HG03342 (cell line): Measurements from ENCODE around the gene NCK2.

Source experiments
- ATAC-seq: cut with Tn5 transposase; IDR thresholded peaks from one replicate; pipeline ENCODE4 v1.9.1; 2021; ENCODE audit warnings: mild to moderate bottlenecking, moderate library complexity; ENCODE audit not compliant: unreplicated experiment

NCK2 gene

GRCh38 chr2:105774781-105775337, 30.1 kb downstream of the NCK2 start:
- no peak for ATAC-seq

- peak; percentile 69 for ATAC-seq
These were observed 31.3 kb downstream of the NCK2 start for GRCh38 chr2:105775809-105776559.

GRCh38 chr2:105776560-105776928, 31.8 kb downstream of the NCK2 start:
- no peak for ATAC-seq

GRCh38 chr2:105777031-105777482, 32.3 kb downstream of the NCK2 start:
- no peak for ATAC-seq

GRCh38 chr2:105777506-105778055, 32.9 kb downstream of the NCK2 start:
- no peak for ATAC-seq

- ATAC-seq = no peak
These were observed 33.4 kb downstream of the NCK2 start for GRCh38 chr2:105778080-105778607.

GRCh38 chr2:105779394-105779793, 34.7 kb downstream of the NCK2 start:
- no peak for ATAC-seq

GRCh38 chr2:105780606-105781005, 35.9 kb downstream of the NCK2 start:
- no peak for ATAC-seq

- ATAC-seq = no peak
These were observed 36.7 kb downstream of the NCK2 start for GRCh38 chr2:105781274-105781978.

GRCh38 chr2:105782123-105782522, 37.4 kb downstream of the NCK2 start:
- no peak for ATAC-seq

GRCh38 chr2:105782646-105783045, 37.9 kb downstream of the NCK2 start:
- ATAC-seq = no peak

- no peak for ATAC-seq
These were observed 38.5 kb downstream of the NCK2 start for GRCh38 chr2:105783151-105783738.

- no peak for ATAC-seq
These were observed 39.3 kb downstream of the NCK2 start for GRCh38 chr2:105783972-105784371.

GRCh38 chr2:105784589-105784988, 39.9 kb downstream of the NCK2 start:
- ATAC-seq = no peak

- no peak for ATAC-seq
These were observed 40.6 kb downstream of the NCK2 start for GRCh38 chr2:105785095-105785847.

GRCh38 chr2:105786231-105787230, 41.8 kb downstream of the NCK2 start:
- no peak for ATAC-seq

GRCh38 chr2:105787376-105788318, 42.9 kb downstream of the NCK2 start:
- no peak for ATAC-seq

GRCh38 chr2:105788670-105789290, 44.1 kb downstream of the NCK2 start:
- ATAC-seq = no peak
